ENCODE data around the gene EEPD1.

- TF ChIP-seq MYNN (tag by site-specific recombination; IDR thresholded peaks at IDR 0.05; ENCODE audit: borderline replicate concordance) (no peak), CTCF (tag by site-specific recombination; IDR thresholded peaks at IDR 0.05) (no peak), TRIM28 (IDR thresholded peaks at IDR 0.05; ENCODE audit: borderline replicate concordance, low read length) (no peak), ZNF184 (tag by site-specific recombination; IDR thresholded peaks at IDR 0.05) (no peak), ZNF362 (tag by site-specific recombination; IDR thresholded peaks at IDR 0.05) (no peak), ZNF214 (tag by site-specific recombination; IDR thresholded peaks at IDR 0.05; ENCODE audit: borderline replicate concordance) (no peak), YY1 (tag by site-specific recombination; IDR thresholded peaks at IDR 0.05) (no peak), ZNF510 (tag by site-specific recombination; IDR thresholded peaks at IDR 0.05; ENCODE audit: insufficient replicate concordance) (no peak), ZNF280C (tag by site-specific recombination; IDR thresholded peaks at IDR 0.05) (no peak), ZNF549 (tag by site-specific recombination; IDR thresholded peaks at IDR 0.05) (no peak), TCF7L2 (IDR thresholded peaks at IDR 0.05; ENCODE audit: borderline replicate concordance, low read depth, low read length) (no peak), ZNF302 (tag by site-specific recombination; IDR thresholded peaks at IDR 0.05; ENCODE audit: low read depth) (no peak), ZNF394 (tag by site-specific recombination; IDR thresholded peaks at IDR 0.05; ENCODE audit: borderline replicate concordance) (no peak)
Measured at GRCh38 chr7:36297364-36298009, 144.4 kb downstream of the EEPD1 start.
